RCC 7860 (cell line): ENCODE results near the gene GTF2H2.
"Not testable (repeated sequence)": the region's sequence is repeated elsewhere in the genome, so short reads cannot be mapped to it uniquely, and the experiment has no call there.

Source experiments
- DNase-seq: peaks from one replicate; pipeline ENCODE4 v3.0.0-alpha.2; 2015; ENCODE audit warnings: low spot score
- FAIRE-seq: peaks from 2 replicates; lab custom pipeline; 2012; peaks lifted over from hg19 to GRCh38; lab: Jason Lieb, UNC

The GTF2H2 gene

GRCh38 chr5:71067262-71067928 is at the start of gene GTF2H2:
TSS of gene GTF2H2 (minus strand) at chr5:71067676. CDS start at chr5:71062763, 4,913 bp downstream.
- not testable (repeated sequence) for DNase-seq, FAIRE-seq

- DNase-seq, FAIRE-seq: not testable (repeated sequence)
Observed at GRCh38 chr5:71109730-71110275, 42.3 kb upstream of the GTF2H2 start.

- not testable (repeated sequence) for DNase-seq, FAIRE-seq
Observed at GRCh38 chr5:71099996-71100395, 32.5 kb upstream of the GTF2H2 start.

GRCh38 chr5:71097930-71098203 is 30.4 kb upstream of the GTF2H2 start:
- not testable (repeated sequence) for FAIRE-seq, DNase-seq

GRCh38 chr5:71097173-71097929 is 29.9 kb upstream of the GTF2H2 start:
- not testable (repeated sequence) for DNase-seq, FAIRE-seq

- FAIRE-seq: not testable (repeated sequence)
Observed at GRCh38 chr5:71089773-71090172, 22.3 kb upstream of the GTF2H2 start.

GRCh38 chr5:71088754-71089153 is 21.3 kb upstream of the GTF2H2 start:
- DNase-seq, FAIRE-seq: not testable (repeated sequence)

More at GRCh38 chr5:71089773-71090172, 22.3 kb upstream of the GTF2H2 start:
- DNase-seq: not testable (repeated sequence)

GRCh38 chr5:71086145-71086544 is 18.7 kb upstream of the GTF2H2 start:
- DNase-seq, FAIRE-seq: not testable (repeated sequence)

GRCh38 chr5:71084280-71085063 is 17.0 kb upstream of the GTF2H2 start:
- not testable (repeated sequence) for FAIRE-seq, DNase-seq

GRCh38 chr5:71082898-71083297 is 15.4 kb upstream of the GTF2H2 start:
- DNase-seq, FAIRE-seq: not testable (repeated sequence)

- DNase-seq, FAIRE-seq: not testable (repeated sequence)
Observed at GRCh38 chr5:71082340-71082739, 14.9 kb upstream of the GTF2H2 start.

- not testable (repeated sequence) for DNase-seq, FAIRE-seq
Observed at GRCh38 chr5:71061322-71061721, 6.2 kb downstream of the GTF2H2 start.

GRCh38 chr5:71059426-71059825 is 8.1 kb downstream of the GTF2H2 start:
- DNase-seq, FAIRE-seq: not testable (repeated sequence)

GRCh38 chr5:71044808-71045207 is 22.7 kb downstream of the GTF2H2 start:
- not testable (repeated sequence) for DNase-seq, FAIRE-seq

GRCh38 chr5:71044128-71044527 is 23.3 kb downstream of the GTF2H2 start:
- not testable (repeated sequence) for FAIRE-seq, DNase-seq

GRCh38 chr5:71031046-71031776 is 36.3 kb downstream of the GTF2H2 start:
- DNase-seq, FAIRE-seq: not testable (repeated sequence)

- not testable (repeated sequence) for DNase-seq, FAIRE-seq
Observed at GRCh38 chr5:71025289-71025953, 42.1 kb downstream of the GTF2H2 start, which contains the start of gene NAIP. TSS of gene NAIP (minus strand) at chr5:71025339. CDS start at chr5:71012915, 12,424 bp downstream.

GRCh38 chr5:71020643-71021042 is 46.8 kb downstream of the GTF2H2 start:
- not testable (repeated sequence) for FAIRE-seq, DNase-seq

- not testable (repeated sequence) for FAIRE-seq, DNase-seq
Observed at GRCh38 chr5:71018376-71019005, 49.0 kb downstream of the GTF2H2 start.
